MCF 10A (cell line): ENCODE measurements around the gene COX18. TPM values are rescaled to one million over a fixed set of nuclear protein-coding genes. Genes with fewer than 3 reads are reported as not detected.

ENCODE experiments used
- BruUV-seq: library from RNA; stranded (reverse); fragments of 400-500 nt; replicated peaks from 2 replicates; lab custom pipeline; 2021; lab: Mats Ljungman, UMichigan
- CTCF ChIA-PET: fragments of 300-600 bp; sonication (Branson Sonifier 250); formaldehyde crosslinking; extraction: SDS; loops from one replicate; lab custom pipeline; 2021; ENCODE audit warnings: antibody characterized with exemption, inconsistent platforms; lab: Yijun Ruan, JAX
- POLR2A ChIA-PET: fragments of 300-600, 350-650 bp; sonication (Branson Sonifier 250); formaldehyde crosslinking; extraction: SDS; loops from one replicate; lab custom pipeline; 2020; ENCODE audit warnings: antibody characterized with exemption, inconsistent platforms; lab: Yijun Ruan, JAX
- DNase-seq: peaks from one replicate; pipeline ENCODE4 v3.0.0-alpha.2; 2018; ENCODE audit not compliant: unreplicated experiment
- H3K27ac Mint-ChIP-seq: one replicate; pipeline ENCODE4 v1.8.0; 2022; ENCODE audit warnings: mild to moderate bottlenecking, low read depth, mixed read lengths; ENCODE audit not compliant: unreplicated experiment
- H3K27me3 Mint-ChIP-seq: one replicate; pipeline ENCODE4 v1.8.0; 2022; ENCODE audit warnings: mixed read lengths; ENCODE audit not compliant: insufficient read depth, unreplicated experiment
- H3K36me3 Mint-ChIP-seq: one replicate; pipeline ENCODE4 v1.8.0; 2022; ENCODE audit warnings: mild to moderate bottlenecking, moderate library complexity, mixed read lengths; ENCODE audit not compliant: insufficient read depth, unreplicated experiment
- H3K4me1 Mint-ChIP-seq: one replicate; pipeline ENCODE4 v1.8.0; 2022; ENCODE audit warnings: mixed read lengths; ENCODE audit not compliant: insufficient read depth, unreplicated experiment
- H3K4me3 Mint-ChIP-seq: one replicate; pipeline ENCODE4 v1.8.0; 2022; ENCODE audit warnings: mild to moderate bottlenecking, moderate library complexity, mixed read lengths; ENCODE audit not compliant: unreplicated experiment
- H3K9me3 Mint-ChIP-seq: one replicate; pipeline ENCODE4 v1.8.0; 2022; ENCODE audit warnings: mixed read lengths; ENCODE audit not compliant: unreplicated experiment
- intact Hi-C: fragments of 100-400 bp; cut with micrococcal nuclease; formaldehyde crosslinking; loops from 2 replicates; pipeline ENCODE4 v1.14.1; 2022
- total RNA-seq: library from RNA; stranded (reverse); gene quantifications from 2 replicates; pipeline ENCODE4 v1.2.3, GENCODE V29; 2022
- TF ChIP-seq, protein P1 (sequence below): fragments of 200-600 bp; IDR thresholded peaks from one replicate; pipeline ENCODE4 v1.8.0; 2022; ENCODE audit warnings: antibody characterized with exemption, mild to moderate bottlenecking; ENCODE audit not compliant: unreplicated experiment

The COX18 gene
- total RNA-seq, 1 experiment from 2014 or later, result 19.1 TPM

DNA sequence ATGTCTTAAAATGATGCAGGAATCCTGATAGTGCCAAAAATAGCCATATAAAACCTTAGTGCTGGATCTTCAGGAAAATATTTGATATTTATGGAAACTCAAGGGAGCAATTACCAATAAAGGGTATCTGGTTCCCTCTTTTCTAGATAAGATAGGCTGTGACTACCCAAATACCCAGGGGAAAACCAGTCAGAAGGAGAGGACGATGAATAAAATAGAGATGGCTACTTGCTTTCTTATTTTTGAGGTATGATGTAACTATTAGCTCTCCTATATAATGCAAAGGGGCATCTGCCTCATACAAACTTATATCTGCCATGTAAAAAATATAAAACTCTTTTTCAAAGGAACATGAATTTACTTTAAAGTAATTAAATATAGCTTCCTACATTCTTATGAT, 23.4 kb upstream of the COX18 start:
- BruUV-seq, result no TSS peak
- Mint-ChIP-seq H3K27ac (no peak overlapping the region), H3K9me3 (no peaks in the 10 kb centered on the region), H3K4me1 (no peaks in the 10 kb centered on the region), H3K27me3 (no peaks in the 10 kb centered on the region), H3K4me3 (no peak overlapping the region), H3K36me3 (peaks cover 86% of the 10 kb centered on the region)
- ChIA-PET POLR2A (no interaction called here), CTCF (interaction anchor here (0.7 kb wide), 1 partner anchor 12 kb away, joined by 4 read pairs; no protein-coding TSS in a partner anchor)
- TF ChIP-seq, protein P1, sequence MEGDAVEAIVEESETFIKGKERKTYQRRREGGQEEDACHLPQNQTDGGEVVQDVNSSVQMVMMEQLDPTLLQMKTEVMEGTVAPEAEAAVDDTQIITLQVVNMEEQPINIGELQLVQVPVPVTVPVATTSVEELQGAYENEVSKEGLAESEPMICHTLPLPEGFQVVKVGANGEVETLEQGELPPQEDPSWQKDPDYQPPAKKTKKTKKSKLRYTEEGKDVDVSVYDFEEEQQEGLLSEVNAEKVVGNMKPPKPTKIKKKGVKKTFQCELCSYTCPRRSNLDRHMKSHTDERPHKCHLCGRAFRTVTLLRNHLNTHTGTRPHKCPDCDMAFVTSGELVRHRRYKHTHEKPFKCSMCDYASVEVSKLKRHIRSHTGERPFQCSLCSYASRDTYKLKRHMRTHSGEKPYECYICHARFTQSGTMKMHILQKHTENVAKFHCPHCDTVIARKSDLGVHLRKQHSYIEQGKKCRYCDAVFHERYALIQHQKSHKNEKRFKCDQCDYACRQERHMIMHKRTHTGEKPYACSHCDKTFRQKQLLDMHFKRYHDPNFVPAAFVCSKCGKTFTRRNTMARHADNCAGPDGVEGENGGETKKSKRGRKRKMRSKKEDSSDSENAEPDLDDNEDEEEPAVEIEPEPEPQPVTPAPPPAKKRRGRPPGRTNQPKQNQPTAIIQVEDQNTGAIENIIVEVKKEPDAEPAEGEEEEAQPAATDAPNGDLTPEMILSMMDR, result no peak
- no peak for DNase-seq
- intact Hi-C loops, result no loop called here

DNA sequence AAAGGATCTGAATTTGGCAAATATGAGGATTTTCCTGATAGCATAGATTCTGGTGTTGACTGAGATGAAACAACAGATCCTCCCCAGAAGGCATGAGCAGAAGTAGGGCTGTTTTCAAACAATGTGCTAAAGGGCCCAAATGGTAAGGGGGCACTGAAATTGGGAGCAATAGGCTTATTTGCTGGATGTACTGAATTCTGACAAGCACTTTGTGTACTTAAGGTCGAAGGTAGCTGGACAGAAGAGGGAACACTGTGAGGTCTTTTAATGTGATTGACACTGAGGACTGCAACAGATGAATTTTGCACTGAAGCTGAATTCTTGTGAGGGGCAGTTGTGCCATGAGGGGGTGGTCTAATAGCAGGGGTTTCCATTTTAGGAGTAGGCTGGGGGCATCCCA, 21.2 kb upstream of the COX18 start:
- BruUV-seq, result no TSS peak
- no peak for DNase-seq
- no peaks in the 10 kb centered on the region for H3K4me1 Mint-ChIP-seq
- ChIA-PET CTCF (interaction anchor here (0.6 to 1.9 kb wide), 3 partner anchors 28 to 193 kb away, joined by 3 to 5 read pairs (median 3); no protein-coding TSS in a partner anchor), POLR2A (interaction anchor here (1.2 to 2.2 kb wide), 2 partner anchors 11 to 21 kb away, joined by 3 to 9 read pairs; no protein-coding TSS in a partner anchor)
- no peak overlapping the region for H3K27ac Mint-ChIP-seq
- H3K4me3 Mint-ChIP-seq, result no peak overlapping the region
- no peaks in the 10 kb centered on the region for H3K27me3 Mint-ChIP-seq
- H3K36me3 Mint-ChIP-seq, result peaks cover 81% of the 10 kb centered on the region
- intact Hi-C loops, result no loop called here
- TF ChIP-seq, protein P1, result no peak
- H3K9me3 Mint-ChIP-seq, result no peaks in the 10 kb centered on the region

DNA sequence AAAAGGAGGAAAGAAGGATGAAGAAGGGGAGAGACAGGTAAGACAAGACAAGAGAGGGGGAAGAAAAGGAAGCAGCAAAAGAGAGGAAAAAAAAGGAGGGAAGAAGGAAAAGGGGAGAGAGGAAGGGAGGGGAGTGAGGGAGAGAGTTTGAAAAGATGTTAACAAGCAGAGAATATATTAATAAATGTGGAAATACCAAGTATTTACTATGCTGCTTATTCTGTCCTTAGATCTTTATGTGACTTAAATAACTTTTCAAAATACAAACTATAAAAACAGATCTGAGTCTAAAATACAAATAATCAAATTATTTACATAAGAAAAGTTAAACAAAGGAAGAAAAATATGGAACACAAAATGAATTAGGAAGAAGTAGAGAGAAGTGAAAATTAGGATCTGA, 18.4 kb upstream of the COX18 start:
- no peak for DNase-seq
- ChIA-PET CTCF (interaction anchor here (0.7 kb wide), 1 partner anchor 127 kb away, joined by 4 read pairs; no protein-coding TSS in a partner anchor), POLR2A (no interaction called here)
- Mint-ChIP-seq H3K27me3 (no peaks in the 10 kb centered on the region), H3K27ac (no peak overlapping the region), H3K36me3 (peaks cover 81% of the 10 kb centered on the region), H3K9me3 (no peaks in the 10 kb centered on the region), H3K4me3 (no peak overlapping the region), H3K4me1 (no peaks in the 10 kb centered on the region)
- TF ChIP-seq, protein P1, result no peak
- BruUV-seq, result no TSS peak
- intact Hi-C loops, result no loop called here

DNA sequence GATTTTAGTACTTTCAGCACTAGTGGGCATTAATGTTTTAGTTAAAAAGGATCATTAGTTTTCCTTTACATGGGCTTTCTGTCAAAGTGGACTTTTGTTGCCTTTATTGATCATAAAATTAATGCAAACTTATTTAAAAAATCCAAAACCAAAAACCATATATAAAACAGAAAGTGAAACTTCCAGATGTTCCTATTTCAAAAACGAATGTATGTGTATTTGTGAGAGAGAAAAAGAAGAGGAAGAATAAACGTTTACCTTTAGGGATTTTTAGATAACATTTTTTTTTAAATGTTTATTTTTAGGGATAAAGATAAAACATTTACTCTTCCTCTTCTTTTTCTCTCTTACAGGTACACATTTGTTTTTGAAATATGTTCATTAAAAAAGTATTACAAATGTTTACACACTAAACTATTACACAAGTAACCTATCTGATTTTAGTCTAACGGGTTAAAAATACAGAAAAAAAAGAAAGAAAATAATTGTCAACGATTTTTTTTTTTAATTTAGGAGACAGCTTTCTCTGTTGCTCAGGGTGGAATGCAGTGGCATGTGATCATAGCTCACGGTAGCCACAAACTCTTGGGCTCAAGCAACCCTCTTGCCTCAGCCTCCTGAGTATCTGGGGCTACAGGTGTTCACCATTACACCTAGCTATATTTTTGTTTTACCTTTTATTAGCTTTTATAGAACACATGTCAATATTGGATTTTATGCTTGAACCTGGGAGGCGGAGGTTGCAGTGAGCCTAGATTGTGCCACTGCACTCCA, 16.8 kb upstream of the COX18 start:
- intact Hi-C loops, result no loop called here
- H3K4me1 Mint-ChIP-seq, result peaks cover 1% of the 10 kb centered on the region
- DNase-seq, result no peak
- peaks cover 75% of the 10 kb centered on the region for H3K36me3 Mint-ChIP-seq
- POLR2A ChIA-PET, result interaction anchor here (0.5 to 1.1 kb wide), 2 partner anchors 14 to 22 kb away, joined by 3 to 4 read pairs; no protein-coding TSS in a partner anchor
- no peak overlapping the region for H3K4me3 Mint-ChIP-seq
- H3K27me3 Mint-ChIP-seq, result no peaks in the 10 kb centered on the region
- CTCF ChIA-PET, result interaction anchor here (0.6 to 1.4 kb wide), 2 partner anchors 171 to 1397 kb away, joined by 3 to 4 read pairs; no protein-coding TSS in a partner anchor
- TF ChIP-seq, protein P1, result no peak
- no peaks in the 10 kb centered on the region for H3K9me3 Mint-ChIP-seq
- no TSS peak for BruUV-seq
- no peak overlapping the region for H3K27ac Mint-ChIP-seq
